ENCODE data around the gene ABCB10. TPM values are rescaled to one million over a fixed set of nuclear protein-coding genes. Genes with fewer than 3 reads are reported as not detected.
A peak's percentile ranks its signal among the peaks of the same experiment; 100 is the strongest.
"Not testable (repeated sequence)": the region's sequence is repeated elsewhere in the genome, so short reads cannot be mapped to it uniquely, and the experiment has no call there.

The ABCB10 gene
- total RNA-seq, 2 experiments from 2014 or later, result 9.8 to 11.0 TPM

- DNase-seq, result no peak
- H3K27ac Mint-ChIP-seq, result no peak overlapping the region
- no peak for ATAC-seq (ENCODE audit: poor library complexity)
- Histone ChIP-seq H3K27ac (ENCODE audit: low read depth in 1 of 2, low read length in 2 of 2) (no peak overlapping the region), H3K36me3 (ENCODE audit: insufficient read depth, low read length) (peaks cover 52% of the 10 kb centered on the region), H3K4me1 (ENCODE audit: insufficient read depth, low read length) (no peaks in the 10 kb centered on the region), H3K4me3 (ENCODE audit: low read length) (no peak overlapping the region), H3K9me3 (ENCODE audit: control insufficient read depth in 1 of 2, insufficient read depth in 1 of 2, low read length in 2 of 2) (no peaks in the 10 kb centered on the region), H3K27me3 (ENCODE audit: control insufficient read depth in 1 of 2, insufficient read depth in 2 of 2, low read length in 2 of 2) (no peaks in the 10 kb centered on the region)
- H3K27me3 Mint-ChIP-seq, result no peaks in the 10 kb centered on the region
- peaks cover 74% of the 10 kb centered on the region for H3K36me3 Mint-ChIP-seq (ENCODE audit: low read depth)
- H3K4me1 Mint-ChIP-seq (ENCODE audit: low read depth), result no peaks in the 10 kb centered on the region
- ChIA-PET CTCF (interaction anchor here (0.6 to 2.2 kb wide), 3 partner anchors 9 to 39 kb away, joined by 3 to 7 read pairs (median 3); no protein-coding TSS in a partner anchor), POLR2A (interaction anchor here (0.5 kb wide), 1 partner anchor 80 kb away, joined by 3 read pairs; no protein-coding TSS in a partner anchor)
- intact Hi-C loops (cut with DNase I, micrococcal nuclease), result no loop called here
- no peak overlapping the region for H3K4me3 Mint-ChIP-seq
- H3K9me3 Mint-ChIP-seq, result no peaks in the 10 kb centered on the region
- TF ChIP-seq, protein P1, sequence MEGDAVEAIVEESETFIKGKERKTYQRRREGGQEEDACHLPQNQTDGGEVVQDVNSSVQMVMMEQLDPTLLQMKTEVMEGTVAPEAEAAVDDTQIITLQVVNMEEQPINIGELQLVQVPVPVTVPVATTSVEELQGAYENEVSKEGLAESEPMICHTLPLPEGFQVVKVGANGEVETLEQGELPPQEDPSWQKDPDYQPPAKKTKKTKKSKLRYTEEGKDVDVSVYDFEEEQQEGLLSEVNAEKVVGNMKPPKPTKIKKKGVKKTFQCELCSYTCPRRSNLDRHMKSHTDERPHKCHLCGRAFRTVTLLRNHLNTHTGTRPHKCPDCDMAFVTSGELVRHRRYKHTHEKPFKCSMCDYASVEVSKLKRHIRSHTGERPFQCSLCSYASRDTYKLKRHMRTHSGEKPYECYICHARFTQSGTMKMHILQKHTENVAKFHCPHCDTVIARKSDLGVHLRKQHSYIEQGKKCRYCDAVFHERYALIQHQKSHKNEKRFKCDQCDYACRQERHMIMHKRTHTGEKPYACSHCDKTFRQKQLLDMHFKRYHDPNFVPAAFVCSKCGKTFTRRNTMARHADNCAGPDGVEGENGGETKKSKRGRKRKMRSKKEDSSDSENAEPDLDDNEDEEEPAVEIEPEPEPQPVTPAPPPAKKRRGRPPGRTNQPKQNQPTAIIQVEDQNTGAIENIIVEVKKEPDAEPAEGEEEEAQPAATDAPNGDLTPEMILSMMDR (IDR thresholded peaks at IDR 0.05), result no peak
These were observed 31.8 kb downstream of the ABCB10 start for GRCh38 chr1:229526695-229527094.

GRCh38 chr1:229523052-229523451 is 35.5 kb downstream of the ABCB10 start:
- H3K36me3 Mint-ChIP-seq (ENCODE audit: low read depth), result peaks cover 67% of the 10 kb centered on the region
- CTCF ChIA-PET, result no interaction called here
- DNase-seq, result no peak
- no peak overlapping the region for H3K4me3 Mint-ChIP-seq
- H3K27ac Mint-ChIP-seq, result no peak overlapping the region
- H3K27ac ChIP-seq (ENCODE audit: low read depth in 1 of 2, low read length in 2 of 2), result no peak overlapping the region
- no peaks in the 10 kb centered on the region for H3K9me3 ChIP-seq (ENCODE audit: control insufficient read depth in 1 of 2, insufficient read depth in 1 of 2, low read length in 2 of 2)
- no peaks in the 10 kb centered on the region for H3K9me3 Mint-ChIP-seq
- H3K4me1 ChIP-seq (ENCODE audit: insufficient read depth, low read length), result no peaks in the 10 kb centered on the region
- H3K4me1 Mint-ChIP-seq (ENCODE audit: low read depth), result no peaks in the 10 kb centered on the region
- no peak for ATAC-seq (ENCODE audit: poor library complexity)
- H3K36me3 ChIP-seq (ENCODE audit: insufficient read depth, low read length), result peaks cover 37% of the 10 kb centered on the region
- no peak overlapping the region for H3K4me3 ChIP-seq (ENCODE audit: low read length)
- H3K27me3 ChIP-seq (ENCODE audit: control insufficient read depth in 1 of 2, insufficient read depth in 2 of 2, low read length in 2 of 2), result no peaks in the 10 kb centered on the region
- POLR2A ChIA-PET, result no interaction called here
- intact Hi-C loops (cut with DNase I, micrococcal nuclease), result no loop called here
- TF ChIP-seq, protein P1 (IDR thresholded peaks at IDR 0.05), result no peak
- no peaks in the 10 kb centered on the region for H3K27me3 Mint-ChIP-seq

DNA sequence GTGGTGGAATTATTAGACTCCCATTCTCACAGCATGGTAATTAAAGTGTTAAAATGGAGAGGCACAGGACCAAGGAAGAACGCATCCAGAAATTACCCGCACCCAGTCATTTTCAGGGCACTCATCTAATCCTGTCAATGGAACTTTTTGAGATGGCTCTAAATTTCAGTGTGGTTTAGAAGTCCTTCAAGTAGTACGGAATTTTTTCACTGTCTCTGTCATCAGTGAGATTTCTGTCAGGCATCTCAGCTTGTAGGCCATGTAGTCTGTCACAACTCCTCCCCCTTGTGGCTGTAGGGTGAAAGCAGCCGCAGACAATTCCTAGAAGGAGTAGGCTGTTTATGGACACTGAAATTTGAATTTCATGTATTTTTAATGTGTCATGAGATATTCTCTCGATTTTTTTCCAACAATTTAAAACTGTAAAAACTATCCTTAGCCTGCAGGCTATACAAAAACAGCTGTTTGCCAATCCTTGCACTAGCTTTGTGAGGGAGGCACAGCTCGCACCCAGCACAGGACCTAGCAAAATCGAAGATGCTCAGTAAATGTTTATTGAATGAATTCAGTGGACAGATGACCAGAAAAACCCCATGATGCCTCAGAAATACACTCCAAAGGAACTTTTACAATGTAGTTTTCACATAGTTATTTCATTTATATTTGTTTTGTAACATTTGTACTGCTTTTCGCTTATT is 43.8 kb downstream of the ABCB10 start:
- ChIA-PET CTCF (interaction anchor here (1.0 to 1.8 kb wide), 9 partner anchors 9 to 850 kb away, joined by 3 to 9 read pairs (median 6); partner anchors contain the start of gene ABCB10), POLR2A (interaction anchor here (0.9 to 1.9 kb wide), 2 partner anchors 43 to 256 kb away, joined by 3 to 7 read pairs; no protein-coding TSS in a partner anchor)
- no peaks in the 10 kb centered on the region for H3K27me3 Mint-ChIP-seq
- peak; percentile 35 to 85 (median 52) for DNase-seq
- peaks cover 10% of the 10 kb centered on the region for H3K36me3 ChIP-seq (ENCODE audit: insufficient read depth, low read length)
- peak; percentile 100 for ATAC-seq (ENCODE audit: poor library complexity)
- no peak overlapping the region for H3K4me3 ChIP-seq (ENCODE audit: low read length)
- no peaks in the 10 kb centered on the region for H3K4me1 ChIP-seq (ENCODE audit: insufficient read depth, low read length)
- no peaks in the 10 kb centered on the region for H3K9me3 ChIP-seq (ENCODE audit: control insufficient read depth in 1 of 2, insufficient read depth in 1 of 2, low read length in 2 of 2)
- H3K27ac ChIP-seq (ENCODE audit: low read depth in 1 of 2, low read length in 2 of 2), result no peak overlapping the region
- peaks cover 15% of the 10 kb centered on the region for H3K36me3 Mint-ChIP-seq (ENCODE audit: low read depth)
- H3K27ac Mint-ChIP-seq, result peak overlapping the region; percentile 45
- H3K9me3 Mint-ChIP-seq, result no peaks in the 10 kb centered on the region
- H3K4me1 Mint-ChIP-seq (ENCODE audit: low read depth), result peaks cover 7% of the 10 kb centered on the region
- TF ChIP-seq, protein P1 (IDR thresholded peaks at IDR 0.05), result peak; percentile 80
- intact Hi-C loops (cut with DNase I, micrococcal nuclease), result loop anchor here (1.0 to 5.0 kb wide), 4 partner anchors 244 to 848 kb away; no protein-coding TSS in a partner anchor
- no peaks in the 10 kb centered on the region for H3K27me3 ChIP-seq (ENCODE audit: control insufficient read depth in 1 of 2, insufficient read depth in 2 of 2, low read length in 2 of 2)
- H3K4me3 Mint-ChIP-seq, result no peak overlapping the region

- POLR2A ChIA-PET; H3K27me3 Mint-ChIP-seq; CTCF ChIA-PET; H3K4me3 ChIP-seq (ENCODE audit: low read length); H3K27ac ChIP-seq (ENCODE audit: low read depth in 1 of 2, low read length in 2 of 2); DNase-seq; H3K36me3 ChIP-seq (ENCODE audit: insufficient read depth, low read length); H3K9me3 ChIP-seq (ENCODE audit: control insufficient read depth in 1 of 2, insufficient read depth in 1 of 2, low read length in 2 of 2); H3K27me3 ChIP-seq (ENCODE audit: control insufficient read depth in 1 of 2, insufficient read depth in 2 of 2, low read length in 2 of 2); H3K4me3 Mint-ChIP-seq; intact Hi-C loops (cut with DNase I, micrococcal nuclease); ATAC-seq (ENCODE audit: poor library complexity); H3K9me3 Mint-ChIP-seq; H3K27ac Mint-ChIP-seq: not testable (repeated sequence)
- Mint-ChIP-seq H3K36me3 (ENCODE audit: low read depth) (peaks cover 19% of the 10 kb centered on the region), H3K4me1 (ENCODE audit: low read depth) (peaks cover 36% of the 10 kb centered on the region)
- peaks cover 19% of the 10 kb centered on the region for H3K4me1 ChIP-seq (ENCODE audit: insufficient read depth, low read length)
These were observed 46.9 kb downstream of the ABCB10 start for GRCh38 chr1:229511625-229512024.

DNA sequence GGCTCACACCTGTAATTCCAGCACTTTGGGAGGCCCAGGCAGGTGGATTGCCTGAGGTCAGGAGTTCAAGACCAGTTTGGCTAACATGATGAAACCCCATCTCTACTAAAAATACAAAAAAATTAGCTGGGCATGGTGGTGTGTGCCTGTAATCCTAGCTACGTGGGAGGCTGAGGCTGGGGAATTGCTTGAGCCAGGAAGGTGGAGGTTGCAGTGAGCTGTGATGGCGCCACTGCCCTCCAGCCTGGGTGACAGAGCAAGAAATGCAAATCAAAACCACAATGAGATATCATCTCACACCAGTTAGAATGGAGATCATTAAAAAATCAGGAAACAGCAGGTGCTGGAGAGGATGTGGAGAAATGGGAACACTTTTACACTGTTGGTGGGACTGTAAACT is 47.3 kb downstream of the ABCB10 start:
- Mint-ChIP-seq H3K4me1 (ENCODE audit: low read depth) (peaks cover 37% of the 10 kb centered on the region), H3K36me3 (ENCODE audit: low read depth) (peaks cover 19% of the 10 kb centered on the region)
- H3K36me3 ChIP-seq (ENCODE audit: insufficient read depth, low read length); H3K9me3 Mint-ChIP-seq; H3K27me3 ChIP-seq (ENCODE audit: control insufficient read depth in 1 of 2, insufficient read depth in 2 of 2, low read length in 2 of 2); CTCF ChIA-PET; H3K27me3 Mint-ChIP-seq; ATAC-seq (ENCODE audit: poor library complexity); H3K27ac ChIP-seq (ENCODE audit: low read depth in 1 of 2, low read length in 2 of 2); H3K27ac Mint-ChIP-seq; H3K4me3 Mint-ChIP-seq; DNase-seq; H3K9me3 ChIP-seq (ENCODE audit: control insufficient read depth in 1 of 2, insufficient read depth in 1 of 2, low read length in 2 of 2); intact Hi-C loops (cut with DNase I, micrococcal nuclease); H3K4me3 ChIP-seq (ENCODE audit: low read length): not testable (repeated sequence)
- POLR2A ChIA-PET, result interaction anchor here (1.6 kb wide), 1 partner anchor 257 kb away, joined by 5 read pairs; no protein-coding TSS in a partner anchor
- peaks cover 19% of the 10 kb centered on the region for H3K4me1 ChIP-seq (ENCODE audit: insufficient read depth, low read length)

All from CD4-positive, alpha-beta T cell (primary cell).